ENCODE measurements around the gene DNAJC7. TPM values are rescaled to one million over a fixed set of nuclear protein-coding genes. Genes with fewer than 3 reads are reported as not detected.

The DNAJC7 gene
- total and polyA plus RNA-seq, 4 donors, result 66.2 to 89.3 (median 83.0) TPM

- WGBS, 2 donors, result 92 to 95% methylated on average over 6 of the region's 6 CpGs
- DNase-seq, result no peak
- Histone ChIP-seq H3K9ac (ENCODE audit: insufficient read depth in 1 of 2, low read length in 2 of 2) (no peak overlapping the region), H3K27ac (ENCODE audit: low read depth in 1 of 2, low read length in 1 of 2) (no peak overlapping the region), H3K9me3 (ENCODE audit: control insufficient read depth in 4 of 4, insufficient read depth in 3 of 4, low read length in 3 of 4) (no peaks in the 10 kb centered on the region), H3K36me3 (ENCODE audit: control insufficient read depth in 4 of 4, insufficient read depth in 4 of 4, low read length in 4 of 4) (peaks cover 0 to 11% (median 3%) of the 10 kb centered on the region in 4 donors), H3K4me1 (ENCODE audit: control insufficient read depth in 5 of 5, insufficient read depth in 5 of 5, low read length in 5 of 5) (no peaks in the 10 kb centered on the region), H3K27me3 (ENCODE audit: control insufficient read depth in 3 of 3, insufficient read depth in 3 of 3, low read length in 2 of 3) (no peaks in the 10 kb centered on the region), H3K4me3 (no peak overlapping the region)
- TF ChIP-seq CTCF (IDR thresholded peaks at IDR 0.05; ENCODE audit: control extremely low read depth, extremely low read depth), result no peak
- no peak for ATAC-seq (ENCODE audit: insufficient read depth, low FRiP score)
These were observed 77.5 kb downstream of the DNAJC7 start for GRCh38 chr17:41939693-41940090.

- no peak for TF ChIP-seq CTCF (IDR thresholded peaks at IDR 0.05; ENCODE audit: control extremely low read depth, extremely low read depth)
- ATAC-seq (ENCODE audit: insufficient read depth, low FRiP score) (no peak), DNase-seq (no peak)
- H3K4me1 ChIP-seq (ENCODE audit: control insufficient read depth in 5 of 5, insufficient read depth in 5 of 5, low read length in 5 of 5), result no peaks in the 10 kb centered on the region
- no peak overlapping the region for H3K9ac ChIP-seq (ENCODE audit: insufficient read depth in 1 of 2, low read length in 2 of 2)
- H3K4me3 ChIP-seq, result no peak overlapping the region
- 90 to 96% methylated on average over 4 of the region's 4 CpGs for WGBS, 2 donors
- H3K27ac ChIP-seq (ENCODE audit: low read depth in 1 of 2, low read length in 1 of 2), result no peak overlapping the region
- H3K27me3 ChIP-seq (ENCODE audit: control insufficient read depth in 3 of 3, insufficient read depth in 3 of 3, low read length in 2 of 3), result no peaks in the 10 kb centered on the region
- peaks cover 0 to 11% (median 3%) of the 10 kb centered on the region in 4 donors for H3K36me3 ChIP-seq (ENCODE audit: control insufficient read depth in 4 of 4, insufficient read depth in 4 of 4, low read length in 4 of 4)
- no peaks in the 10 kb centered on the region for H3K9me3 ChIP-seq (ENCODE audit: control insufficient read depth in 4 of 4, insufficient read depth in 3 of 4, low read length in 3 of 4)
These were observed 78.1 kb downstream of the DNAJC7 start for GRCh38 chr17:41939044-41939692.

GRCh38 chr17:41937970-41938954 is 79.0 kb downstream of the DNAJC7 start:
- DNase-seq (no peak), ATAC-seq (ENCODE audit: insufficient read depth, low FRiP score) (no peak)
- H3K9ac ChIP-seq (ENCODE audit: insufficient read depth in 1 of 2, low read length in 2 of 2), result no peak overlapping the region
- H3K27ac ChIP-seq (ENCODE audit: low read depth in 1 of 2, low read length in 1 of 2), result no peak overlapping the region
- WGBS, 2 donors, result 92 to 96% methylated on average over 19 of the region's 19 CpGs
- H3K36me3 ChIP-seq (ENCODE audit: control insufficient read depth in 4 of 4, insufficient read depth in 4 of 4, low read length in 4 of 4), result peaks cover 0 to 11% (median 3%) of the 10 kb centered on the region in 4 donors
- TF ChIP-seq CTCF (IDR thresholded peaks at IDR 0.05; ENCODE audit: control extremely low read depth, extremely low read depth), result no peak
- no peaks in the 10 kb centered on the region for H3K27me3 ChIP-seq (ENCODE audit: control insufficient read depth in 3 of 3, insufficient read depth in 3 of 3, low read length in 2 of 3)
- H3K4me1 ChIP-seq (ENCODE audit: control insufficient read depth in 5 of 5, insufficient read depth in 5 of 5, low read length in 5 of 5), result no peaks in the 10 kb centered on the region
- no peak overlapping the region for H3K4me3 ChIP-seq
- H3K9me3 ChIP-seq (ENCODE audit: control insufficient read depth in 4 of 4, insufficient read depth in 3 of 4, low read length in 3 of 4), result no peaks in the 10 kb centered on the region

Measured in lung (tissue), 12 donors.